AG09309 (cell line): ENCODE measurements around the gene SOX18.

Experiments
- DNase-seq: peaks from one replicate; pipeline ENCODE4 v3.0.0-alpha.2; 2010; ENCODE audit warnings: low read depth
- H3K4me3 ChIP-seq: 2 replicates; pipeline ENCODE4 v1.5.1; 2011; ENCODE audit warnings: mild to moderate bottlenecking, low read depth, low read length, moderate library complexity; ENCODE audit not compliant: control insufficient read depth
- TF ChIP-seq, protein P1 (sequence below): IDR thresholded peaks from 2 replicates; pipeline ENCODE4 v1.5.1; 2011; ENCODE audit warnings: mild to moderate bottlenecking, low read depth, low read length, inconsistent platforms; ENCODE audit not compliant: insufficient read depth, control insufficient read depth; ENCODE audit errors: missing control alignments

Gene SOX18

DNA sequence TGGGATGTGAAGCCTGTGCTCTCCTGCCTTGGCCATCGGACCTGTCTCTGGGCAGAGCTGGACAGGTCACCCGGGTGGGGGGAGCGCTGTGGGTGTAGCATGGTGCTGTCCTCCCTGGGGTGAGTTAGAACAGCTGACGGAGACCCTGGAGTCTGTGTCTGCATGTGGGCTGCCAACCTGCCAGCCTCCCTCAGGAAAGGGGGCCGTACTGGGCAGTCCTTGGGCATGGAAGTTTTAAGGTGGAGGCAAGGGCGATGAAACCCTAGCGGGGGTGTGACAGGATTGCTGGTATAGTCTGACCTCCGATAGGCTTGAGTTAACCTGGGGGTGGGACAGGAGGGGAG is 2.4 kb downstream of the SOX18 start:
- TF ChIP-seq, protein P1, sequence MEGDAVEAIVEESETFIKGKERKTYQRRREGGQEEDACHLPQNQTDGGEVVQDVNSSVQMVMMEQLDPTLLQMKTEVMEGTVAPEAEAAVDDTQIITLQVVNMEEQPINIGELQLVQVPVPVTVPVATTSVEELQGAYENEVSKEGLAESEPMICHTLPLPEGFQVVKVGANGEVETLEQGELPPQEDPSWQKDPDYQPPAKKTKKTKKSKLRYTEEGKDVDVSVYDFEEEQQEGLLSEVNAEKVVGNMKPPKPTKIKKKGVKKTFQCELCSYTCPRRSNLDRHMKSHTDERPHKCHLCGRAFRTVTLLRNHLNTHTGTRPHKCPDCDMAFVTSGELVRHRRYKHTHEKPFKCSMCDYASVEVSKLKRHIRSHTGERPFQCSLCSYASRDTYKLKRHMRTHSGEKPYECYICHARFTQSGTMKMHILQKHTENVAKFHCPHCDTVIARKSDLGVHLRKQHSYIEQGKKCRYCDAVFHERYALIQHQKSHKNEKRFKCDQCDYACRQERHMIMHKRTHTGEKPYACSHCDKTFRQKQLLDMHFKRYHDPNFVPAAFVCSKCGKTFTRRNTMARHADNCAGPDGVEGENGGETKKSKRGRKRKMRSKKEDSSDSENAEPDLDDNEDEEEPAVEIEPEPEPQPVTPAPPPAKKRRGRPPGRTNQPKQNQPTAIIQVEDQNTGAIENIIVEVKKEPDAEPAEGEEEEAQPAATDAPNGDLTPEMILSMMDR = no peak
- H3K4me3 ChIP-seq = no peak overlapping the region
- no peak for DNase-seq

- TF ChIP-seq, protein P1 = no peak
- no peak for DNase-seq
- H3K4me3 ChIP-seq = no peak overlapping the region
These were observed 4.0 kb downstream of the SOX18 start for GRCh38 chr20:64045346-64046011.

GRCh38 chr20:64044484-64045247 is 4.8 kb downstream of the SOX18 start:
- H3K4me3 ChIP-seq = no peak overlapping the region
- DNase-seq = no peak
- TF ChIP-seq, protein P1 = no peak

GRCh38 chr20:64043768-64044167 is 5.7 kb downstream of the SOX18 start:
- TF ChIP-seq, protein P1 = no peak
- DNase-seq = no peak
- no peak overlapping the region for H3K4me3 ChIP-seq

GRCh38 chr20:64042054-64042781 is 7.2 kb downstream of the SOX18 start:
- no peak overlapping the region for H3K4me3 ChIP-seq
- no peak for DNase-seq
- TF ChIP-seq, protein P1 = no peak

DNA sequence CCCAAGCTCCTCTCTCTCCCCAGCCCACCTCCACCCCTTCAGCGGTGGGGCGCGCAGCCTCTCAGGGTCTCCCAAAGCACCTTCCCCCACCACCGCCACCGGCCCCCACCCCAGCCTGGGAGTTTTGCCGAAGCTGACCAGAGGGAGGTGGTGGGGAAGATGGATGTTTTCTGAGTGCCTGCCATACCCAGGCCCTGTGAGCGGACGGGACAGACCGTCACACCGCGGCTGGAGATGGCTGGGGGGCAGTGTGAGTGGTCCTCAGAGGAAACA is 7.7 kb downstream of the SOX18 start:
- DNase-seq = no peak
- TF ChIP-seq, protein P1 = no peak
- no peak overlapping the region; the same call in 1 of the 2 replicates for H3K4me3 ChIP-seq
